GM10266 (cell line): ENCODE results near the gene PACS1.

Experiments
- DNase-seq: peaks from one replicate; pipeline ENCODE4 v3.0.0; 2012; ENCODE audit errors: extremely low spot score
- CTCF ChIP-seq: IDR thresholded peaks from 2 replicates; pipeline ENCODE4 v1.5.1; 2012; ENCODE audit warnings: mild to moderate bottlenecking, low read depth; ENCODE audit not compliant: control insufficient read depth, insufficient read depth; ENCODE audit errors: missing control alignments

Gene PACS1

GRCh38 chr11:66051766-66052663, 18.1 kb upstream of the PACS1 start, which contains the start of gene SF3B2:
SF3B2 (plus strand) TSS chr11:66052364; CDS start chr11:66052385, 21 bp downstream.
- TF ChIP-seq CTCF: no peak
- peak; percentile 97 for DNase-seq

- no peak for DNase-seq
- TF ChIP-seq CTCF: no peak
Observed at GRCh38 chr11:66052664-66052982, 17.4 kb upstream of the PACS1 start.

- TF ChIP-seq CTCF: no peak
- DNase-seq: no peak
Observed at GRCh38 chr11:66055021-66055420, 15.1 kb upstream of the PACS1 start.

- no peak for TF ChIP-seq CTCF
- no peak for DNase-seq
Observed at GRCh38 chr11:66056501-66056900, 13.6 kb upstream of the PACS1 start.

GRCh38 chr11:66059966-66060680, 9.9 kb upstream of the PACS1 start:
- DNase-seq: no peak
- TF ChIP-seq CTCF: no peak

- no peak for TF ChIP-seq CTCF
- DNase-seq: no peak
Observed at GRCh38 chr11:66061268-66061667, 8.8 kb upstream of the PACS1 start.

GRCh38 chr11:66062408-66062807, 7.7 kb upstream of the PACS1 start:
- DNase-seq: no peak
- TF ChIP-seq CTCF: no peak
